Cardiac fibroblast (primary cell): ENCODE data around the gene TGM3.

Experiments used
- DNase-seq, 2 donors: peaks; one replicate each; pipeline versions ENCODE4 v3.0.0 to v3.0.0-alpha.2; 2010; ENCODE audit warnings: low read depth in 2 of 2
- H3K4me3 ChIP-seq, 2 donors: replicated peaks in 1 of 2; 1 replicate in 1 of 2; 2 replicates in 1 of 2; pipeline ENCODE4 v1.5.1; 2011; ENCODE audit warnings: low read depth in 2 of 2, low read length in 2 of 2, mild to moderate bottlenecking in 2 of 2, moderate library complexity in 1 of 2
- TF ChIP-seq, protein P1 (sequence below): IDR thresholded peaks from one replicate; pipeline ENCODE4 v1.5.1; 2011; ENCODE audit warnings: low read depth, mild to moderate bottlenecking, low read length, inconsistent platforms

The TGM3 gene

DNA sequence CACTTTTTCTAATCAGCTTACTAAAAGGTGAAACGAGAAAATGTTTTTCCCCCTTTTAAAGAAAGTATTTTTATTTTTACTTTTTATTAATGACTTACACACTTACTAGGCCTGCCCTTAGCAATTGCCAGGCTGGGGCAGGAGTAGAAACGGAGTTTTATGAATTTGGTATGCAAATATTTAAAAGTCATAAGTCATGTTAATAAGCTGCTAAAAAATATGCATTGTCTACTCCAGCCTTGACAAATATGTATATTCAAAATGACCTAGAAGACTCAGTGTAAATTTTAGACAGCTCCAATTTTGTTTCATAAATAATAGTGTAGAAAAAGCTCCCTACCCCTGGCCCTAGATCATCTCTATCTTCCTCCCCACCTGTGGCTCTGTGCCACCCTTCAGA is 67.4 kb downstream of the TGM3 start:
- H3K4me3 ChIP-seq, result no peak overlapping the region
- TF ChIP-seq, protein P1, sequence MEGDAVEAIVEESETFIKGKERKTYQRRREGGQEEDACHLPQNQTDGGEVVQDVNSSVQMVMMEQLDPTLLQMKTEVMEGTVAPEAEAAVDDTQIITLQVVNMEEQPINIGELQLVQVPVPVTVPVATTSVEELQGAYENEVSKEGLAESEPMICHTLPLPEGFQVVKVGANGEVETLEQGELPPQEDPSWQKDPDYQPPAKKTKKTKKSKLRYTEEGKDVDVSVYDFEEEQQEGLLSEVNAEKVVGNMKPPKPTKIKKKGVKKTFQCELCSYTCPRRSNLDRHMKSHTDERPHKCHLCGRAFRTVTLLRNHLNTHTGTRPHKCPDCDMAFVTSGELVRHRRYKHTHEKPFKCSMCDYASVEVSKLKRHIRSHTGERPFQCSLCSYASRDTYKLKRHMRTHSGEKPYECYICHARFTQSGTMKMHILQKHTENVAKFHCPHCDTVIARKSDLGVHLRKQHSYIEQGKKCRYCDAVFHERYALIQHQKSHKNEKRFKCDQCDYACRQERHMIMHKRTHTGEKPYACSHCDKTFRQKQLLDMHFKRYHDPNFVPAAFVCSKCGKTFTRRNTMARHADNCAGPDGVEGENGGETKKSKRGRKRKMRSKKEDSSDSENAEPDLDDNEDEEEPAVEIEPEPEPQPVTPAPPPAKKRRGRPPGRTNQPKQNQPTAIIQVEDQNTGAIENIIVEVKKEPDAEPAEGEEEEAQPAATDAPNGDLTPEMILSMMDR, result no peak
- DNase-seq, result no peak

DNA sequence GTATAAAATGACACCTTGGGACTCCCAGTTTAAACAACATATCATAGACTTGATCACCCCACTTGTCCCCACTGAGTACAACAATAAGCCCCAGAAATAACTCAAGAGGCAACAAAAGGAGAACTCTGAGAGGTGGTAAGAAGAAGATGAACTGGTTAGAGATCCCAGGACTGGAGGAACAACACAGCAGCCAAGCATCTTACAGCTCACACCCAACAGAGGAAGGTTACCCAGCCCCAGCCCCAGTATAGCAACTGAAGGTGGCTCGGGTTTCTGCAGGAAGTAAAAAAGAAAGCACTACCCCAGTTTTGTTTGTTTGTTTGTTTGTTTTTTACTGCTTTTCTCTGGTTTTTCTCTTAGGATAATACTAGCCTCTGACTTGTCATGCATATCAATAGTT is 67.8 kb downstream of the TGM3 start:
- TF ChIP-seq, protein P1, result no peak
- no peak overlapping the region for H3K4me3 ChIP-seq
- no peak for DNase-seq

DNA sequence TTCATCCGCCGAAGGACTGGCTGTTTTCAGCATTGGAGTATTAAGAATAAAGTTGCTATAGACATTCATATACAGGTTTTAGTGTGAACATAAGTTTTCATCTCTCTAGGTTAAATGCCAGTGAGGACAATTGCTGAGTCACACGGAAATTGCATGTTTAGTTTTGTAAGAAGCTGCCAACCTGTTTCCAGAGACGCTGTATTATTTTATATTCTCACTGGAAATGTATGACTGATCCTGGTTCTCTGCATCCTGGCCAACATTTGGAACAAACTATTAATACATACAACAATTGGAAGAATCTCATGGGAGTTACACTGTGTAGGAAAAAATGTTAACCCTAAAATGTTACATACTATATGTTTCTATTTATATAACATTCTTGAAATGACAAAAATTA is 68.2 kb downstream of the TGM3 start:
- TF ChIP-seq, protein P1, result no peak
- H3K4me3 ChIP-seq, result no peak overlapping the region
- DNase-seq, result peak; percentile 65 to 67

DNA sequence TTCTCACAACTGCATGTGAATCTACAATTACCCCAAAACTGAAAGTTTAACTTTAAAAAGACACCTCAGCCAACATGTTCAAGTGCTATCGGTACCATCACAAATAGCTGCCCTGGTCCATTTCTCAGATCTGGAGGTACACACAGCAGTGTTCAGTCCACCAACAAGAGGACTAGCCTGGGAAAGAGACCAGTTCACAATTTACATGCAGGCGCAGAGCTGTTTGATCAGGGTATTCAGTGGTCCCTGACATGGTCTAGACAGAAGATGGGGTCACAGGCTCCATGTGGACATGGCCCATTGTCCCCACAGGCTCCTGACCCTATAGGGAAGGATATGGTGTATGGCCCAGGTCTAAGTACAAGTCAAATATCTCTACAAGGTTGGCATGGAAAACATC is 69.3 kb downstream of the TGM3 start:
- H3K4me3 ChIP-seq, result no peak overlapping the region
- DNase-seq, result no peak
- TF ChIP-seq, protein P1, result no peak

DNA sequence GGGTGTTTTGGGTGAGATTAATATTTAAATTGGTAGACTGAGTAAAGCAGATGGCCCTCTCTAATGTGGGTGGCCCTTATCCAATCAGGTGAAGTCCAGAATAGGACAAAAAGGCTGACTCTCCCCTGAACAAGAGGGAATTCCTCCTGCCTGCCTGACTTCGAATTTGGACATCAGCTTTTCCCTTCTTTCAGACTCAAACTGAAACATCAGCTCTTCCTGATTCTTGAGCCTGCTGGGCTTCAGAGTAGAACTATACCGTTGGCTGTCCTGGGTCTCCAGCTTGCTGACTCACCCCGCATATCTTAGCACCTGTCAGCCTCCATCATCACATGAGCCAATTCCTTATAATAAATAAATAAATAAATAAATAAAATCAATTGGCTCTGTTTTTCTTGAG is 69.9 kb downstream of the TGM3 start:
- TF ChIP-seq, protein P1, result no peak
- no peak for DNase-seq
- H3K4me3 ChIP-seq, result no peak overlapping the region

DNA sequence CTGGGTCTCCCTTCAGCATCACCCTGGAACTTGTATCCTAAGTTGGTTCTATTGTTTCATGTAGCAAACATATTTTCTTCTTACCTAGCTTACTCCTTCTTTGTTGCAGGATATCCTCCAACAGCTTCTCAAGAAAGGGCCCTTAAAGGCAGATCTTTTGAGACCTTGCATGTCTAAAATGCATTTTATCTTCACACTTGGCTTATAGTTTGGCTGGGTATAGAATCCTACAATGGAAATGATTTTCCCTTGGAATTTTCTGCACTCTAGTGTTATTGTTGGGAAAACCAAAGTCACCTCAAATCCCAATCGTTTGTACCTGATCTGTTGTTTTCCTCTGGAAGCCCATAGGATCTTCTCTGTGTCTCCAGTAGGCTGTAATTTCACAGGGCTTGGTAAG is 72.8 kb downstream of the TGM3 start:
- TF ChIP-seq, protein P1, result no peak
- no peak overlapping the region for H3K4me3 ChIP-seq
- no peak for DNase-seq

DNA sequence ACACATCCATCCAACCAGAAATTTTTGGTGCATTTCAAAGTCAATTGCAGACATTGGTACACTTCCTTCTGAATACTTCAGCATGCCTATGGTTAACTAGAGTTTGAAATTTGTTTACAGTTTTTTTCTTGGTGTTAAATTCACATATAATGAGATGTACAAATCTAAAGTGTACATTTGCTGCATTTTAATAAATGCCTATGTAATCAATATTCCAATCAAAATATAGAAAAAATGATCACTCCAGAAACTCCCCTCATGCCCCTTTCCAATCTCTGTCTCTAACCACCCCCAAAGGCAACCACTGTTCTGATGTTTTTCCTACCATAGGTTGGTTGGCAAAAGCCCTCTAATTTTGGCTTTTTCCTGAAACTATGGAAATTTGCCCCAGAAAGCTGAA is 77.3 kb downstream of the TGM3 start:
- TF ChIP-seq, protein P1, result no peak

More for the DNA sequence above, 77.3 kb downstream of the TGM3 start:
- no peak overlapping the region for H3K4me3 ChIP-seq
- DNase-seq, result no peak
